H1 (cell line): Measurements from ENCODE around the gene PROX2. TPM values are rescaled to one million over a fixed set of nuclear protein-coding genes. Genes with fewer than 3 reads are reported as not detected.

Experiments used
- CTCF ChIA-PET: fragments of 300-600 bp; sonication (Branson Sonifier 250); formaldehyde crosslinking; loops from one replicate; lab custom pipeline; 2021; ENCODE audit not compliant: partially characterized antibody; lab: Charles Lee
- POLR2A ChIA-PET: fragments of 300-600 bp; sonication (Branson Sonifier 250); formaldehyde crosslinking; loops from one replicate; lab custom pipeline; 2021; ENCODE audit warnings: inconsistent platforms; ENCODE audit not compliant: partially characterized antibody; lab: Charles Lee
- DNase-seq, 2 experiments: peaks; one replicate each; pipeline versions ENCODE4 v3.0.0 to v3.0.0-alpha.2; 2010 to 2022; ENCODE audit warnings: low spot score in 2 of 2, low read depth in 1 of 2, mixed read lengths in 1 of 2
- FAIRE-seq: peaks from 2 replicates; lab custom pipeline; 2011; peaks lifted over from hg19 to GRCh38; lab: Jason Lieb, UNC
- H2AFZ ChIP-seq: 2 replicates; pipeline ENCODE4 v1.8.1; 2012; ENCODE audit warnings: low read length, inconsistent platforms
- H2AK5ac ChIP-seq: 2 replicates; pipeline ENCODE4 v1.6.1; 2013; ENCODE audit warnings: low read depth, low read length
- H2BK120ac ChIP-seq: replicated peaks from 2 replicates; pipeline ENCODE3; 2013; ENCODE audit warnings: low read depth, low read length, inconsistent platforms
- H2BK12ac ChIP-seq: 2 replicates; pipeline ENCODE4 v1.6.1; 2013; ENCODE audit warnings: low read depth, low read length
- H2BK15ac ChIP-seq: 2 replicates; pipeline ENCODE4 v1.6.1; 2013; ENCODE audit warnings: low read length
- H2BK20ac ChIP-seq: 2 replicates; pipeline ENCODE4 v1.6.1; 2013; ENCODE audit warnings: low read length
- H2BK5ac ChIP-seq: 2 replicates; pipeline ENCODE4 v1.6.1; 2013; ENCODE audit warnings: low read depth, low read length
- H3K14ac ChIP-seq: 2 replicates; pipeline ENCODE4 v1.6.1; 2013; ENCODE audit warnings: inconsistent platforms; ENCODE audit not compliant: insufficient read length
- H3K18ac ChIP-seq: 2 replicates; pipeline ENCODE4 v1.6.1; 2013; ENCODE audit warnings: low read length; ENCODE audit errors: extremely low read depth
- H3K23ac ChIP-seq: 2 replicates; pipeline ENCODE4 v1.6.1; 2013; ENCODE audit warnings: inconsistent platforms; ENCODE audit not compliant: insufficient read length
- H3K23me2 ChIP-seq: 2 replicates; pipeline ENCODE4 v1.6.1; 2013; ENCODE audit warnings: low read depth, low read length
- H3K27ac ChIP-seq: 2 replicates; pipeline ENCODE4 v1.6.1; 2011; ENCODE audit warnings: low read depth, low read length, inconsistent platforms
- H3K27me3 ChIP-seq, 4 experiments: replicated peaks in 1 of 4; 1 replicate in 1 of 4; 2 replicates in 3 of 4; pipeline versions ENCODE4 v1.6.1 to v1.8.1; 2011 to 2013; ENCODE audit warnings: low read length in 3 of 4, mild to moderate bottlenecking in 3 of 4, inconsistent platforms in 2 of 4, mixed read lengths in 2 of 4, moderate library complexity in 1 of 4; ENCODE audit not compliant: control insufficient read depth in 3 of 4, insufficient read depth in 3 of 4; ENCODE audit errors: extremely low read depth in 1 of 4
- H3K36me3 ChIP-seq, 4 experiments: 2 replicates each; pipeline versions ENCODE4 v1.6.1 to v1.8.1; 2011 to 2013; ENCODE audit warnings: mild to moderate bottlenecking in 4 of 4, low read length in 3 of 4, moderate library complexity in 2 of 4, control low read depth in 1 of 4, inconsistent platforms in 1 of 4; ENCODE audit not compliant: insufficient read depth in 4 of 4, control insufficient read depth in 2 of 4
- H3K4ac ChIP-seq: replicated peaks from 2 replicates; pipeline ENCODE3; 2013; ENCODE audit warnings: low read length, low read depth, mixed read lengths, inconsistent platforms; ENCODE audit not compliant: insufficient read length
- H3K4me1 ChIP-seq, 4 experiments: replicated peaks in 1 of 4; 1 replicate in 1 of 4; 2 replicates in 3 of 4; pipeline versions ENCODE4 v1.6.1 to v1.8.1; 2011 to 2013; ENCODE audit warnings: low read length in 3 of 4, inconsistent platforms in 2 of 4, mixed read lengths in 1 of 4; ENCODE audit not compliant: insufficient read depth in 4 of 4, control insufficient read depth in 3 of 4
- H3K4me2 ChIP-seq, 2 experiments: 2 replicates each; pipeline versions ENCODE4 v1.6.1 to v1.8.1; 2011 to 2013; ENCODE audit warnings: low read depth in 2 of 2, low read length in 2 of 2, control low read depth in 1 of 2, inconsistent platforms in 1 of 2, mild to moderate bottlenecking in 1 of 2; ENCODE audit not compliant: insufficient read depth in 1 of 2
- H3K4me3 ChIP-seq, 4 experiments: fragments of 200-600, 300-600 bp in 1 of 4; sonication (generic), shearing (Covaris generic), sonication (Bioruptor Twin) in 1 of 4; 2 replicates each; pipeline versions ENCODE4 v1.5.1 to v1.8.1; 2011 to 2016; ENCODE audit warnings: low read length in 4 of 4, low read depth in 3 of 4, control low read depth in 2 of 4, inconsistent platforms in 2 of 4, mild to moderate bottlenecking in 2 of 4, mixed read lengths in 1 of 4, moderate library complexity in 1 of 4; ENCODE audit not compliant: insufficient read depth in 2 of 4; ENCODE audit errors: extremely low read depth in 1 of 4
- H3K56ac ChIP-seq: replicated peaks from 2 replicates; pipeline ENCODE3; 2013; ENCODE audit warnings: low read depth, mild to moderate bottlenecking, mixed read lengths, low read length, inconsistent platforms; ENCODE audit not compliant: insufficient read length
- H3K79me1 ChIP-seq: 2 replicates; pipeline ENCODE4 v1.6.1; 2013; ENCODE audit warnings: low read depth, low read length, control low read depth
- H3K79me2 ChIP-seq, 2 experiments: 2 replicates each; pipeline versions ENCODE4 v1.6.1 to v1.8.1; 2012 to 2013; ENCODE audit warnings: low read length in 2 of 2, mild to moderate bottlenecking in 2 of 2, inconsistent platforms in 1 of 2; ENCODE audit not compliant: insufficient read depth in 2 of 2, control insufficient read depth in 1 of 2
- H3K9ac ChIP-seq, 4 experiments: replicated peaks in 1 of 4; 1 replicate in 1 of 4; 2 replicates in 3 of 4; pipeline versions ENCODE4 v1.6.1 to v1.8.1; 2011 to 2013; ENCODE audit warnings: low read depth in 3 of 4, low read length in 3 of 4, control low read depth in 2 of 4, mild to moderate bottlenecking in 2 of 4, moderate library complexity in 2 of 4, inconsistent platforms in 1 of 4; ENCODE audit errors: extremely low read depth in 1 of 4
- H3K9me3 ChIP-seq, 2 experiments: 2 replicates each; pipeline versions ENCODE4 v1.6.1 to v1.8.1; 2012 to 2013; ENCODE audit warnings: mild to moderate bottlenecking in 2 of 2, moderate library complexity in 2 of 2, control low read depth in 1 of 2, inconsistent platforms in 1 of 2, low read depth in 1 of 2, low read length in 1 of 2, mixed read lengths in 1 of 2; ENCODE audit not compliant: insufficient read depth in 2 of 2
- H4K20me1 ChIP-seq, 2 experiments: replicated peaks in 1 of 2; 2 replicates each; pipeline versions ENCODE3 to v1.8.1; 2011 to 2013; ENCODE audit warnings: inconsistent platforms in 2 of 2, low read length in 2 of 2, mild to moderate bottlenecking in 1 of 2; ENCODE audit not compliant: insufficient read depth in 2 of 2, control insufficient read depth in 1 of 2
- H4K5ac ChIP-seq: 2 replicates; pipeline ENCODE4 v1.6.1; 2013; ENCODE audit warnings: low read length, low read depth, mixed read lengths, inconsistent platforms; ENCODE audit not compliant: insufficient read length
- H4K8ac ChIP-seq: 2 replicates; pipeline ENCODE4 v1.8.0; 2013; ENCODE audit warnings: mild to moderate bottlenecking, moderate library complexity, low read length, inconsistent platforms; ENCODE audit not compliant: insufficient read depth; ENCODE audit errors: extremely low read depth
- H4K91ac ChIP-seq: replicated peaks from 2 replicates; pipeline ENCODE3; 2013; ENCODE audit warnings: low read length, mixed read lengths, inconsistent platforms; ENCODE audit not compliant: insufficient read length
- CBX5 ChIP-seq: fragments of 300-800, 300-1000 bp; sonication (generic); IDR thresholded peaks from 2 replicates; pipeline ENCODE4 v1.7.1; 2016; ENCODE audit warnings: antibody characterized with exemption, low read length, low read depth
- CHD1 ChIP-seq: IDR thresholded peaks from 2 replicates; pipeline ENCODE4 v1.6.1; 2012; ENCODE audit warnings: low read depth, low read length, improper control_type of control experiment
- CREB1 ChIP-seq: IDR thresholded peaks from 2 replicates; pipeline ENCODE4 v1.6.1; 2012; ENCODE audit warnings: inconsistent platforms
- EZH2 ChIP-seq: fragments of 200-600 bp; sonication (generic); IDR thresholded peaks from 2 replicates; pipeline ENCODE4 v1.7.1; 2012; ENCODE audit warnings: low read depth, mild to moderate bottlenecking, moderate library complexity, low read length, inconsistent platforms; ENCODE audit not compliant: severe bottlenecking
- KDM1A ChIP-seq: fragments of 200-600, 300-600 bp; sonication (generic); IDR thresholded peaks from 2 replicates; pipeline ENCODE4 v1.7.1; 2016; ENCODE audit warnings: mild to moderate bottlenecking, low read length, borderline replicate concordance
- NANOG ChIP-seq: IDR thresholded peaks from 2 replicates; pipeline ENCODE4 v1.6.1; 2011; ENCODE audit warnings: low read length, low read depth, mild to moderate bottlenecking, inconsistent platforms; ENCODE audit not compliant: insufficient read depth, poor library complexity, severe bottlenecking
- POU5F1 ChIP-seq: IDR thresholded peaks from 2 replicates; pipeline ENCODE4 v1.6.1; 2011; ENCODE audit warnings: low read depth, mild to moderate bottlenecking, low read length, moderate library complexity
- SP4 ChIP-seq: IDR thresholded peaks from 2 replicates; pipeline ENCODE4 v1.6.1; 2012; ENCODE audit warnings: low read length, inconsistent platforms
- TCF12 ChIP-seq: IDR thresholded peaks from 2 replicates; pipeline ENCODE4 v1.6.1; 2011; ENCODE audit warnings: low read depth, mild to moderate bottlenecking, low read length
- TEAD4 ChIP-seq: IDR thresholded peaks from 2 replicates; pipeline ENCODE4 v1.6.1; 2012; ENCODE audit warnings: low read depth, low read length, inconsistent platforms, mixed read lengths
- YY1 ChIP-seq: IDR thresholded peaks from 2 replicates; pipeline ENCODE4 v1.6.1; 2011; ENCODE audit warnings: low read depth, mild to moderate bottlenecking, low read length
- WGBS, 2 experiments: shearing (Covaris generic) in 1 of 2; methylation state at CpG; one replicate each; pipeline versions ENCODE4 v1.1.6 to v1.1.7; 2013 to 2015; ENCODE audit warnings: low lambda C conversion rate in 2 of 2, mixed read lengths in 2 of 2, inconsistent platforms in 1 of 2, low coverage in 1 of 2, missing lambda C conversion rate in 1 of 2; ENCODE audit not compliant: insufficient replicate concordance in 2 of 2, insufficient coverage in 1 of 2, insufficient read length in 1 of 2; ENCODE audit errors: extremely low coverage in 1 of 2, missing lambda C conversion rate in 1 of 2; 5-methylcytosine and 5-hydroxymethylcytosine counted together
- polyA plus RNA-seq, 7 experiments: library from polyadenylated mRNA; depleted of rRNA in 3 of 7; stranded (reverse) in 5 of 7; unstranded in 2 of 7; fragments of >200 nt in 5 of 7; fragments of 200-250 nt in 2 of 7; gene quantifications; 1 replicate in 5 of 7; 2 replicates in 1 of 7; 4 replicates in 1 of 7; pipeline versions ENCODE4 v1.2.1 to v1.2.3, GENCODE V29; 2011 to 2013; ENCODE audit warnings: missing spikeins in 2 of 7, mixed read lengths in 2 of 7
- total RNA-seq: library from RNA; stranded (reverse); fragmentation: NEBNext Ultra II Directional; extraction: Animal tissue kit (Norgen Biotek cat#: 25700); gene quantifications from 2 replicates; pipeline ENCODE4 v1.2.1, GENCODE V29; 2021
- TF ChIP-seq, protein P1 (sequence below): IDR thresholded peaks from 2 replicates; pipeline ENCODE4 v1.6.1; 2012; ENCODE audit warnings: inconsistent platforms
- TF ChIP-seq, protein P2 (sequence below): IDR thresholded peaks from 2 replicates; pipeline ENCODE4 v1.6.1; 2012; ENCODE audit warnings: low read length, inconsistent platforms

Gene PROX2
- total and polyA plus RNA-seq, 2 of the 8 experiments (the other 6 are each of a cell fraction or from before 2014, with no cell fraction given): 0.03 TPM; not detected in 1

DNA sequence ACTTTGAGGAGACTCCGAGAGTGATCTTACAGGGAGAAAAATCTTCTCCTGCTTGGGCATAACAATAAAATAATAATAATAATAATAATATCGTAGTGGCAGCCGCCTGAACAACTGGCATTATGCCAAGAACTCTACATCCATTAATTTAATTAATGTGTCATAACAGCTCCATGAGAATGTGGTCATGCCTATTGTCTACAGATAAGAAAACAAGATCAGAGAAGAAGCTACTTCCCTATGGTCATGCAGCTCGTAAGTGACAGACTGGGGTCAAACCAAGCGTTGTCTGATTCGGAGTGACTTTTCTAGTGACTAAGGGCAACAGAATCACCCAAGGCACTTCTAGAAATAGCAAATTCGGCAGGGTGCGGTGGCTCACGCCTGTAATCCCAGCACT, 11.7 kb downstream of the PROX2 start:
- Histone ChIP-seq H3K56ac (no peak overlapping the region), H2BK15ac (no peak overlapping the region), H4K8ac (no peak overlapping the region), H3K23ac (no peak overlapping the region), H3K9ac (no peak overlapping the region), H4K5ac (no peak overlapping the region), H4K20me1 (no peaks in the 10 kb centered on the region), H2BK5ac (no peak overlapping the region), H2AFZ (no peak overlapping the region), H2BK20ac (no peak overlapping the region), H2BK120ac (no peak overlapping the region), H3K18ac (no peak overlapping the region), H2BK12ac (no peak overlapping the region), H3K36me3 (no peaks in the 10 kb centered on the region), H3K14ac (no peak overlapping the region), H3K23me2 (no peaks in the 10 kb centered on the region), H2AK5ac (no peak overlapping the region), H3K79me1 (no peaks in the 10 kb centered on the region), H3K79me2 (no peaks in the 10 kb centered on the region), H3K27ac (no peak overlapping the region), H3K9me3 (no peaks in the 10 kb centered on the region), H3K4me1 (0 out of 7 replicates have a peak, but pooled peaks cover 0 to 2% (median 0%) of the 10 kb centered on the region in 4 experiments), H3K27me3 (no peaks in the 10 kb centered on the region), H3K4ac (no peak overlapping the region), H4K91ac (no peak overlapping the region), H3K4me3 (no peak overlapping the region), H3K4me2 (no peak overlapping the region)
- no peak for FAIRE-seq
- ChIA-PET POLR2A (interaction anchor here (0.6 to 1.9 kb wide), 3 partner anchors 18 to 171 kb away, joined by 4 to 7 read pairs (median 5); partner anchors contain the start of gene DLST), CTCF (interaction anchor here (1.2 to 18.3 kb wide), 6 partner anchors 8 to 161 kb away, joined by 3 to 509 read pairs (median 7); partner anchors contain the start of genes DLST and PROX2)
- WGBS, 2 experiments: 87% methylated on average over 9 of the region's 9 CpGs; no CpG with 5 or more reads in 1 of the 2 experiments
- no peak for DNase-seq
- TF ChIP-seq EZH2 (no peak), POU5F1 (no peak), NANOG (no peak), YY1 (no peak), CHD1 (no peak), CREB1 (no peak), TCF12 (no peak), CBX5 (no peak), KDM1A (no peak), TEAD4 (no peak), SP4 (no peak)
- TF ChIP-seq, protein P1, sequence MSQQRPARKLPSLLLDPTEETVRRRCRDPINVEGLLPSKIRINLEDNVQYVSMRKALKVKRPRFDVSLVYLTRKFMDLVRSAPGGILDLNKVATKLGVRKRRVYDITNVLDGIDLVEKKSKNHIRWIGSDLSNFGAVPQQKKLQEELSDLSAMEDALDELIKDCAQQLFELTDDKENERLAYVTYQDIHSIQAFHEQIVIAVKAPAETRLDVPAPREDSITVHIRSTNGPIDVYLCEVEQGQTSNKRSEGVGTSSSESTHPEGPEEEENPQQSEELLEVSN: no peak
- TF ChIP-seq, protein P2, sequence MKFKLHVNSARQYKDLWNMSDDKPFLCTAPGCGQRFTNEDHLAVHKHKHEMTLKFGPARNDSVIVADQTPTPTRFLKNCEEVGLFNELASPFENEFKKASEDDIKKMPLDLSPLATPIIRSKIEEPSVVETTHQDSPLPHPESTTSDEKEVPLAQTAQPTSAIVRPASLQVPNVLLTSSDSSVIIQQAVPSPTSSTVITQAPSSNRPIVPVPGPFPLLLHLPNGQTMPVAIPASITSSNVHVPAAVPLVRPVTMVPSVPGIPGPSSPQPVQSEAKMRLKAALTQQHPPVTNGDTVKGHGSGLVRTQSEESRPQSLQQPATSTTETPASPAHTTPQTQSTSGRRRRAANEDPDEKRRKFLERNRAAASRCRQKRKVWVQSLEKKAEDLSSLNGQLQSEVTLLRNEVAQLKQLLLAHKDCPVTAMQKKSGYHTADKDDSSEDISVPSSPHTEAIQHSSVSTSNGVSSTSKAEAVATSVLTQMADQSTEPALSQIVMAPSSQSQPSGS: no peak
